ENCODE measurements around the gene BCL3. TPM values are rescaled to one million over a fixed set of nuclear protein-coding genes. Genes with fewer than 3 reads are reported as not detected.

Gene BCL3
- total RNA-seq, 1 experiment from 2014 or later: 2.2 TPM

GRCh38 chr19:44752123-44752815 is 3.8 kb downstream of the BCL3 start:
- Mint-ChIP-seq H3K36me3 (ENCODE audit: insufficient read depth in 1 of 3, low read depth in 3 of 3) (no peaks in the 10 kb centered on the region; a peak in 1 of 7 replicates), H3K27ac (no peak overlapping the region; a peak in 1 of 7 replicates), H3K4me3 (0 out of 5 replicates have a peak overlapping the region, but pooled peaks of 1 of the 2 experiments have one; percentile 10)

More at GRCh38 chr19:44752123-44752815, 3.8 kb downstream of the BCL3 start:
- Histone ChIP-seq H3K18ac (ENCODE audit: insufficient read length, low read depth, low read length) (no peak overlapping the region), H3K14ac (ENCODE audit: insufficient read depth, low read length) (no peak overlapping the region), H3K79me1 (ENCODE audit: insufficient read depth, low read depth, low read length, poor library complexity, severe bottlenecking) (no peaks in the 10 kb centered on the region), H4K8ac (replicated peaks; ENCODE audit: insufficient read length, low read depth, low read length) (no peak overlapping the region), H3T11ph (ENCODE audit: low read length) (no peak overlapping the region), H4K5ac (ENCODE audit: insufficient read length, low read depth, low read length) (no peak overlapping the region), H3K4me2 (ENCODE audit: insufficient read depth, insufficient read length, low read length) (no peak overlapping the region), H3K56ac (ENCODE audit: insufficient read length, low read depth, low read length) (no peak overlapping the region), H3K27ac (ENCODE audit: insufficient read length, low read depth, low read length) (no peak overlapping the region), H3K23me2 (ENCODE audit: insufficient read length, low read depth, low read length, poor library complexity, severe bottlenecking) (peaks cover 18% of the 10 kb centered on the region), H3K23ac (ENCODE audit: insufficient read length, low read depth, low read length) (no peak overlapping the region), H2AK5ac (ENCODE audit: insufficient read length, low read length) (no peak overlapping the region), H4K91ac (ENCODE audit: insufficient read length, low read depth, low read length) (no peak overlapping the region), H2BK20ac (ENCODE audit: low read depth, low read length, poor library complexity, severe bottlenecking) (no peak overlapping the region), H3K79me2 (ENCODE audit: insufficient read depth, low read length) (no peaks in the 10 kb centered on the region), H3K27me3 (ENCODE audit: insufficient read depth, low read length) (peaks cover 51% of the 10 kb centered on the region), H3K4ac (ENCODE audit: low read depth, low read length) (no peak overlapping the region), H2BK120ac (ENCODE audit: low read depth, low read length, poor library complexity, severe bottlenecking) (no peak overlapping the region), H3K9me3 (ENCODE audit: control insufficient read depth, low read depth, low read length) (no peaks in the 10 kb centered on the region), H3K9ac (ENCODE audit: extremely low read depth, insufficient read length, low read length) (no peak overlapping the region), H2BK15ac (ENCODE audit: low read depth, low read length) (no peak overlapping the region), H3K4me1 (ENCODE audit: insufficient read depth, low read length) (no peaks in the 10 kb centered on the region), H2BK12ac (ENCODE audit: insufficient read length, low read depth, low read length) (no peak overlapping the region), H2AFZ (ENCODE audit: low read length) (no peak overlapping the region), H2BK5ac (ENCODE audit: insufficient read length, low read length) (no peak overlapping the region), H4K20me1 (ENCODE audit: control insufficient read depth, insufficient read depth, insufficient read length) (no peaks in the 10 kb centered on the region)
- H3K4me1 Mint-ChIP-seq: peaks cover 20 to 36% of the 10 kb centered on the region in 2 experiments
- DNase-seq: no peak
- no CpG with 5 or more reads among the region's 8 CpGs for WGBS (ENCODE audit: extremely low coverage, insufficient read length, low lambda C conversion rate)
- no peak for TF ChIP-seq CTCF (conservative IDR thresholded peaks at IDR 0.05)
- no peaks in the 10 kb centered on the region; a peak in 2 of 5 replicates for H3K9me3 Mint-ChIP-seq
- H3K27me3 Mint-ChIP-seq (ENCODE audit: low read depth): peaks cover 94% of the 10 kb centered on the region

Measured in H9 (cell line).